ENCODE measurements around the gene TTI1. TPM values are rescaled to one million over a fixed set of nuclear protein-coding genes. Genes with fewer than 3 reads are reported as not detected.

TTI1 gene
- total RNA-seq, 1 donor from 2014 or later = 14.3 TPM

- H3K4me3 ChIP-seq (ENCODE audit: low read depth, low read length) = no peak overlapping the region
- no peak for DNase-seq (ENCODE audit: low read depth)
- TF ChIP-seq CTCF (conservative IDR thresholded peaks at IDR 0.05; ENCODE audit: low read depth, low read length) = no peak
These were observed 92.4 kb downstream of the TTI1 start for GRCh38 chr20:37940858-37941257.

- TF ChIP-seq CTCF (conservative IDR thresholded peaks at IDR 0.05; ENCODE audit: low read depth, low read length) = no peak
- no peak overlapping the region for H3K4me3 ChIP-seq (ENCODE audit: low read depth, low read length)
- DNase-seq (ENCODE audit: low read depth) = no peak
These were observed 93.3 kb downstream of the TTI1 start for GRCh38 chr20:37939701-37940560.

GRCh38 chr20:37938954-37939353, 94.3 kb downstream of the TTI1 start:
- no peak for DNase-seq (ENCODE audit: low read depth)
- no peak overlapping the region for H3K4me3 ChIP-seq (ENCODE audit: low read depth, low read length)
- no peak for TF ChIP-seq CTCF (conservative IDR thresholded peaks at IDR 0.05; ENCODE audit: low read depth, low read length)

GRCh38 chr20:37938181-37938750, 95.0 kb downstream of the TTI1 start:
- no peak for DNase-seq (ENCODE audit: low read depth)
- TF ChIP-seq CTCF (conservative IDR thresholded peaks at IDR 0.05; ENCODE audit: low read depth, low read length) = no peak
- H3K4me3 ChIP-seq (ENCODE audit: low read depth, low read length) = no peak overlapping the region

- no peak for DNase-seq (ENCODE audit: low read depth)
- TF ChIP-seq CTCF (conservative IDR thresholded peaks at IDR 0.05; ENCODE audit: low read depth, low read length) = no peak
- H3K4me3 ChIP-seq (ENCODE audit: low read depth, low read length) = no peak overlapping the region
These were observed 95.6 kb downstream of the TTI1 start for GRCh38 chr20:37937686-37938085.

- TF ChIP-seq CTCF (conservative IDR thresholded peaks at IDR 0.05; ENCODE audit: low read depth, low read length) = no peak
- no peak for DNase-seq (ENCODE audit: low read depth)
- H3K4me3 ChIP-seq (ENCODE audit: low read depth, low read length) = no peak overlapping the region
These were observed 96.8 kb downstream of the TTI1 start for GRCh38 chr20:37936451-37936850.

Data from epithelial cell of proximal tubule (primary cell).